CD4-positive, alpha-beta memory T cell (primary cell): ENCODE results near the gene HRG. TPM values are rescaled to one million over a fixed set of nuclear protein-coding genes. Genes with fewer than 3 reads are reported as not detected.

Source experiments
- CTCF ChIA-PET: fragments of 350-600 bp; sonication (Branson Sonifier 250); formaldehyde crosslinking; loops from one replicate; lab custom pipeline; 2021; ENCODE audit warnings: inconsistent platforms; ENCODE audit not compliant: partially characterized antibody; lab: Charles Lee
- POLR2A ChIA-PET: fragments of 350-600 bp; sonication (Branson Sonifier 250); formaldehyde crosslinking; loops from one replicate; lab custom pipeline; 2021; ENCODE audit not compliant: partially characterized antibody; lab: Charles Lee
- DNase-seq, 5 donors: peaks; one replicate each; pipeline versions ENCODE4 v3.0.0 to v3.0.0-alpha.2; 2020 to 2022; ENCODE audit warnings: mixed read lengths in 1 of 5
- H3K27ac ChIP-seq: one replicate; pipeline ENCODE4 v1.7.0; 2013; ENCODE audit warnings: low read depth, low read length
- H3K27me3 ChIP-seq: 2 replicates; pipeline ENCODE4 v1.7.0; 2013; ENCODE audit warnings: mild to moderate bottlenecking, low read length, moderate library complexity; ENCODE audit not compliant: insufficient read depth
- H3K36me3 ChIP-seq: 2 replicates; pipeline ENCODE4 v1.7.0; 2013; ENCODE audit warnings: mild to moderate bottlenecking, low read length, moderate library complexity; ENCODE audit not compliant: insufficient read depth
- H3K4me1 ChIP-seq: 2 replicates; pipeline ENCODE4 v1.7.0; 2013; ENCODE audit warnings: mild to moderate bottlenecking, low read length, moderate library complexity; ENCODE audit not compliant: insufficient read depth
- H3K4me3 ChIP-seq, 2 donors: one replicate each; pipeline ENCODE4 v1.7.0; 2013; ENCODE audit warnings: low read length in 2 of 2, mild to moderate bottlenecking in 1 of 2
- H3K9me3 ChIP-seq, 2 donors: one replicate each; pipeline ENCODE4 v1.7.0; 2013; ENCODE audit warnings: low read length in 2 of 2, control low read depth in 1 of 2; ENCODE audit not compliant: control insufficient read depth in 1 of 2
- H3K27ac Mint-ChIP-seq, 7 donors: one replicate each; pipeline ENCODE4 v1.8.0; 2020 to 2021; ENCODE audit warnings: mixed read lengths in 7 of 7, mild to moderate bottlenecking in 6 of 7, inconsistent platforms in 3 of 7, moderate library complexity in 3 of 7
- H3K27me3 Mint-ChIP-seq, 2 donors: one replicate each; pipeline ENCODE4 v1.8.0; 2020 to 2021; ENCODE audit warnings: mixed read lengths in 2 of 2
- H3K36me3 Mint-ChIP-seq, 2 donors: one replicate each; pipeline ENCODE4 v1.8.0; 2020 to 2021; ENCODE audit warnings: mixed read lengths in 2 of 2, inconsistent platforms in 1 of 2, mild to moderate bottlenecking in 1 of 2
- H3K4me1 Mint-ChIP-seq, 4 donors: one replicate each; pipeline ENCODE4 v1.8.0; 2020 to 2021; ENCODE audit warnings: mixed read lengths in 4 of 4, mild to moderate bottlenecking in 1 of 4
- H3K4me3 Mint-ChIP-seq, 8 donors: one replicate each; pipeline ENCODE4 v1.8.0; 2020 to 2021; ENCODE audit warnings: mixed read lengths in 8 of 8, mild to moderate bottlenecking in 7 of 8, moderate library complexity in 6 of 8, inconsistent platforms in 3 of 8
- H3K9me3 Mint-ChIP-seq, 8 donors: one replicate each; pipeline ENCODE4 v1.8.0; 2020 to 2021; ENCODE audit warnings: mixed read lengths in 8 of 8, mild to moderate bottlenecking in 5 of 8, inconsistent platforms in 3 of 8, moderate library complexity in 1 of 8
- intact Hi-C: fragments of 100-400 bp; cut with micrococcal nuclease; formaldehyde crosslinking; loops from one replicate; pipeline ENCODE4 v1.15.1; 2023
- polyA plus RNA-seq, 2 donors: library from polyadenylated mRNA; unstranded; fragments of 300-500 nt; fragmentation: Illumina TruSeq; gene quantifications; one replicate each; pipeline ENCODE4 v1.2.3, GENCODE V29; 2021
- total RNA-seq, 2 experiments: library from RNA; stranded (reverse); gene quantifications; one replicate each; pipeline ENCODE4 v1.2.3, GENCODE V29; 2021

The HRG gene
- total and polyA plus RNA-seq, 4 experiments from 2014 or later = not detected

GRCh38 chr3:186644683-186645082 is 21.1 kb upstream of the HRG start:
- POLR2A ChIA-PET = no interaction called here

GRCh38 chr3:186646106-186646505 is 19.7 kb upstream of the HRG start:
- Histone ChIP-seq H3K4me1 (no peaks in the 10 kb centered on the region), H3K36me3 (no peaks in the 10 kb centered on the region), H3K27me3 (no peaks in the 10 kb centered on the region), H3K9me3 (no peaks in the 10 kb centered on the region), H3K27ac (no peak overlapping the region), H3K4me3 (no peak overlapping the region)
- Mint-ChIP-seq H3K4me1 (no peaks in the 10 kb centered on the region), H3K27ac (no peak overlapping the region), H3K4me3 (no peak overlapping the region), H3K9me3 (no peaks in the 10 kb centered on the region), H3K36me3 (no peaks in the 10 kb centered on the region), H3K27me3 (peaks cover 15 to 18% of the 10 kb centered on the region in 2 donors)
- no peak for DNase-seq
- CTCF ChIA-PET = no interaction called here
- intact Hi-C loops = no loop called here
- POLR2A ChIA-PET = no interaction called here

More at GRCh38 chr3:186644683-186645082, 21.1 kb upstream of the HRG start:
- intact Hi-C loops = no loop called here
- no peak overlapping the region for H3K27ac Mint-ChIP-seq
- no peaks in the 10 kb centered on the region for H3K36me3 Mint-ChIP-seq
- no peaks in the 10 kb centered on the region for H3K36me3 ChIP-seq
- H3K27me3 Mint-ChIP-seq = peaks cover 18 to 21% of the 10 kb centered on the region in 2 donors
- no peaks in the 10 kb centered on the region for H3K9me3 ChIP-seq
- no peaks in the 10 kb centered on the region for H3K9me3 Mint-ChIP-seq
- no peaks in the 10 kb centered on the region for H3K4me1 ChIP-seq
- no peak overlapping the region for H3K4me3 ChIP-seq
- no peak overlapping the region for H3K4me3 Mint-ChIP-seq
- no peak for DNase-seq
- CTCF ChIA-PET = no interaction called here
- no peaks in the 10 kb centered on the region for H3K4me1 Mint-ChIP-seq
- no peak overlapping the region for H3K27ac ChIP-seq
- no peaks in the 10 kb centered on the region for H3K27me3 ChIP-seq

GRCh38 chr3:186646841-186647240 is 19.0 kb upstream of the HRG start:
- no peaks in the 10 kb centered on the region for H3K9me3 Mint-ChIP-seq
- no peak overlapping the region for H3K4me3 Mint-ChIP-seq
- H3K4me3 ChIP-seq = no peak overlapping the region
- H3K27me3 Mint-ChIP-seq = peaks cover 15 to 18% of the 10 kb centered on the region in 2 donors
- H3K27me3 ChIP-seq = no peaks in the 10 kb centered on the region
- H3K4me1 Mint-ChIP-seq = no peaks in the 10 kb centered on the region
- no peak overlapping the region for H3K27ac ChIP-seq
- H3K4me1 ChIP-seq = no peaks in the 10 kb centered on the region
- H3K36me3 ChIP-seq = no peaks in the 10 kb centered on the region
- intact Hi-C loops = no loop called here
- ChIA-PET CTCF (no interaction called here), POLR2A (no interaction called here)
- H3K27ac Mint-ChIP-seq = no peak overlapping the region
- H3K9me3 ChIP-seq = no peaks in the 10 kb centered on the region
- no peaks in the 10 kb centered on the region for H3K36me3 Mint-ChIP-seq
- DNase-seq = no peak

- intact Hi-C loops = no loop called here
- Histone ChIP-seq H3K9me3 (no peaks in the 10 kb centered on the region), H3K4me3 (no peak overlapping the region), H3K27me3 (no peaks in the 10 kb centered on the region), H3K27ac (no peak overlapping the region), H3K36me3 (no peaks in the 10 kb centered on the region), H3K4me1 (no peaks in the 10 kb centered on the region)
- H3K27ac Mint-ChIP-seq = no peak overlapping the region
- H3K4me3 Mint-ChIP-seq = no peak overlapping the region
- POLR2A ChIA-PET = no interaction called here
- no peaks in the 10 kb centered on the region for H3K36me3 Mint-ChIP-seq
- H3K27me3 Mint-ChIP-seq = peaks cover 6 to 19% of the 10 kb centered on the region in 2 donors
- H3K4me1 Mint-ChIP-seq = no peaks in the 10 kb centered on the region
- CTCF ChIA-PET = interaction anchor here (2.3 kb wide), 1 partner anchor 32 kb away, joined by 8 read pairs; no protein-coding TSS in a partner anchor
- DNase-seq = no peak
- H3K9me3 Mint-ChIP-seq = peaks cover 0 to 1% (median 0%) of the 10 kb centered on the region in 8 donors
These were observed 17.0 kb upstream of the HRG start for GRCh38 chr3:186648851-186649250.

GRCh38 chr3:186651678-186652215 is 14.1 kb upstream of the HRG start:
- H3K27ac ChIP-seq = no peak overlapping the region

GRCh38 chr3:186653080-186653707 is 12.6 kb upstream of the HRG start:
- H3K36me3 Mint-ChIP-seq = no peaks in the 10 kb centered on the region
- no peak overlapping the region for H3K4me3 ChIP-seq
- CTCF ChIA-PET = no interaction called here

More at GRCh38 chr3:186651678-186652215, 14.1 kb upstream of the HRG start:
- Mint-ChIP-seq H3K4me3 (no peak overlapping the region), H3K27me3 (peaks cover 5 to 14% of the 10 kb centered on the region in 2 donors), H3K36me3 (no peaks in the 10 kb centered on the region), H3K9me3 (peaks cover 0 to 1% (median 0%) of the 10 kb centered on the region in 8 donors), H3K4me1 (no peaks in the 10 kb centered on the region), H3K27ac (no peak overlapping the region)
- POLR2A ChIA-PET = no interaction called here
- Histone ChIP-seq H3K9me3 (no peaks in the 10 kb centered on the region), H3K4me1 (no peaks in the 10 kb centered on the region), H3K4me3 (no peak overlapping the region), H3K36me3 (no peaks in the 10 kb centered on the region), H3K27me3 (no peaks in the 10 kb centered on the region)
- DNase-seq = no peak
- intact Hi-C loops = no loop called here
- CTCF ChIA-PET = no interaction called here

GRCh38 chr3:186653984-186654383 is 11.8 kb upstream of the HRG start:
- no peaks in the 10 kb centered on the region for H3K27me3 ChIP-seq
- ChIA-PET POLR2A (no interaction called here), CTCF (no interaction called here)
- H3K27ac Mint-ChIP-seq = no peak overlapping the region
- H3K4me3 Mint-ChIP-seq = no peak overlapping the region
- no peaks in the 10 kb centered on the region for H3K4me1 Mint-ChIP-seq
- H3K27ac ChIP-seq = no peak overlapping the region
- no peaks in the 10 kb centered on the region for H3K36me3 ChIP-seq
- no peaks in the 10 kb centered on the region for H3K9me3 ChIP-seq
- H3K4me3 ChIP-seq = no peak overlapping the region
- no peaks in the 10 kb centered on the region for H3K4me1 ChIP-seq
- no peak for DNase-seq
- intact Hi-C loops = no loop called here
- no peaks in the 10 kb centered on the region for H3K36me3 Mint-ChIP-seq
- H3K27me3 Mint-ChIP-seq = peaks cover 8 to 18% of the 10 kb centered on the region in 2 donors
- peaks cover 0 to 1% (median 0%) of the 10 kb centered on the region in 8 donors for H3K9me3 Mint-ChIP-seq

More at GRCh38 chr3:186653080-186653707, 12.6 kb upstream of the HRG start:
- H3K27ac Mint-ChIP-seq = no peak overlapping the region
- no peaks in the 10 kb centered on the region for H3K36me3 ChIP-seq
- POLR2A ChIA-PET = no interaction called here
- no peaks in the 10 kb centered on the region for H3K4me1 ChIP-seq
- DNase-seq = no peak
- no peaks in the 10 kb centered on the region for H3K27me3 ChIP-seq
- intact Hi-C loops = no loop called here
- peaks cover 3 to 16% of the 10 kb centered on the region in 2 donors for H3K27me3 Mint-ChIP-seq
- H3K9me3 Mint-ChIP-seq = peaks cover 0 to 1% (median 0%) of the 10 kb centered on the region in 8 donors
- no peak overlapping the region for H3K4me3 Mint-ChIP-seq
- no peak overlapping the region for H3K27ac ChIP-seq
- no peaks in the 10 kb centered on the region for H3K4me1 Mint-ChIP-seq
- no peaks in the 10 kb centered on the region for H3K9me3 ChIP-seq
